SK-N-SH (cell line): Measurements from ENCODE around the gene CD96. TPM values are rescaled to one million over a fixed set of nuclear protein-coding genes. Genes with fewer than 3 reads are reported as not detected.

Experiments
- EP300 ChIP-seq, 2 experiments: IDR thresholded peaks; 2 replicates each; pipeline versions ENCODE4 v1.4.0 to v1.6.1; 2012; ENCODE audit warnings: borderline replicate concordance in 1 of 2, low read depth in 1 of 2, low read length in 1 of 2
- FOXM1 ChIP-seq: IDR thresholded peaks from 2 replicates; pipeline ENCODE4 v1.4.0; 2012; ENCODE audit warnings: low read depth, mild to moderate bottlenecking
- GATA2 ChIP-seq: sonication (generic); formaldehyde crosslinking; IDR thresholded peaks from 2 replicates; pipeline ENCODE4 v1.5.0; 2020; ENCODE audit warnings: mild to moderate bottlenecking, missing genetic modification reagents
- JUND ChIP-seq: IDR thresholded peaks from 2 replicates; pipeline ENCODE4 v1.4.0; 2012
- MXI1 ChIP-seq: IDR thresholded peaks from 2 replicates; pipeline ENCODE4 v1.6.1; 2012; ENCODE audit warnings: mild to moderate bottlenecking, low read depth, low read length, improper control_type of control experiment
- RXRA ChIP-seq: IDR thresholded peaks from 2 replicates; pipeline ENCODE4 v1.4.0; 2012; ENCODE audit warnings: low read depth, mild to moderate bottlenecking, borderline replicate concordance
- SMC3 ChIP-seq: IDR thresholded peaks from 2 replicates; pipeline ENCODE4 v1.6.1; 2012; ENCODE audit warnings: low read depth, low read length, improper control_type of control experiment
- TAF1 ChIP-seq: IDR thresholded peaks from 2 replicates; pipeline ENCODE4 v1.6.1; 2012; ENCODE audit warnings: low read depth, mild to moderate bottlenecking, low read length, moderate library complexity, borderline replicate concordance
- YY1 ChIP-seq: IDR thresholded peaks from 2 replicates; pipeline ENCODE4 v1.4.0; 2012; ENCODE audit warnings: low read depth, mild to moderate bottlenecking
- polyA plus RNA-seq, 3 experiments: library from polyadenylated mRNA; depleted of rRNA; stranded (reverse); fragments of >200 nt; gene quantifications; 2 replicates each; pipeline ENCODE4 v1.2.3, GENCODE V29; 2012
- TF ChIP-seq, protein P1 (sequence below): fragments of 150-350 bp; IDR thresholded peaks from 2 replicates; pipeline ENCODE4 v1.6.1; 2016; ENCODE audit warnings: mild to moderate bottlenecking, low read depth, low read length
- TF ChIP-seq, protein P2 (sequence below): IDR thresholded peaks from 2 replicates; pipeline ENCODE4 v1.4.0; 2012; ENCODE audit warnings: low read depth, borderline replicate concordance
- TF ChIP-seq, protein P3 (sequence below): IDR thresholded peaks from 2 replicates; pipeline ENCODE4; 2012
- TF ChIP-seq, protein P4 (sequence below): IDR thresholded peaks from 2 replicates; pipeline ENCODE4 v1.4.0; 2012; ENCODE audit warnings: low read depth, borderline replicate concordance
- TF ChIP-seq, protein P5 (sequence below): fragments of 200-600 bp; sonication (generic); IDR thresholded peaks from 2 replicates; pipeline ENCODE4 v1.6.1; 2017; ENCODE audit warnings: antibody characterized with exemption, mild to moderate bottlenecking, moderate library complexity
- TF ChIP-seq, protein P6 (sequence below): IDR thresholded peaks from 2 replicates; pipeline ENCODE4 v1.6.1; 2012; ENCODE audit warnings: mild to moderate bottlenecking, low read depth, low read length, moderate library complexity

Gene CD96
- polyA plus RNA-seq, 1 of the 3 experiments (the other 2 are of a cell fraction), result 0.02 TPM

DNA sequence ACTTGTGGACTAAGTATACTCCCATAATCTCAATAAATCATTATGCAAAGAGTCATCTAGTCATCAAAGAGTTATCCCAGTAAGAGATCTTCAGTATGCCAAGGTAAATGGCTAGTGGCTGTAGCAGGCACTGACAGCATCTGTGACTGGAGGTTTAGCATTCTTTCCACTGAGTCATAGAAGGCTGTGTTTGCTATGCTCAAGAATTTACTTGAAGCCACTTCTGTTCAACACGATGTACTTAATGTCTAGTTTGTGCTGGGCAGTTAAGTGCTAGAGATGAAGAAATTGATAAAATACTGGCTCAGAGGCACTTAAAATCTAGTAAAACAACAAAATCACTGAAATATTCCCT, 40.1 kb downstream of the CD96 start (continued):
- TF ChIP-seq, protein P1, sequence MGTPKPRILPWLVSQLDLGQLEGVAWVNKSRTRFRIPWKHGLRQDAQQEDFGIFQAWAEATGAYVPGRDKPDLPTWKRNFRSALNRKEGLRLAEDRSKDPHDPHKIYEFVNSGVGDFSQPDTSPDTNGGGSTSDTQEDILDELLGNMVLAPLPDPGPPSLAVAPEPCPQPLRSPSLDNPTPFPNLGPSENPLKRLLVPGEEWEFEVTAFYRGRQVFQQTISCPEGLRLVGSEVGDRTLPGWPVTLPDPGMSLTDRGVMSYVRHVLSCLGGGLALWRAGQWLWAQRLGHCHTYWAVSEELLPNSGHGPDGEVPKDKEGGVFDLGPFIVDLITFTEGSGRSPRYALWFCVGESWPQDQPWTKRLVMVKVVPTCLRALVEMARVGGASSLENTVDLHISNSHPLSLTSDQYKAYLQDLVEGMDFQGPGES, result no peak
- TF ChIP-seq MXI1 (no peak), EP300 (IDR thresholded peaks at IDR 0.05; ENCODE audit: borderline replicate concordance in 1 of 2, low read depth in 1 of 2, low read length in 1 of 2) (peak; percentile 29 to 95; a peak in 3 of 4 replicates), GATA2 (CRISPR knock-in tag) (no peak), RXRA (peak; percentile 26; the same call in 1 of the 2 replicates), YY1 (no peak), SMC3 (no peak), TAF1 (peak; percentile 27; the same call in 1 of the 2 replicates), FOXM1 (peak; percentile 83), JUND (peak; percentile 94)
- TF ChIP-seq, protein P2, sequence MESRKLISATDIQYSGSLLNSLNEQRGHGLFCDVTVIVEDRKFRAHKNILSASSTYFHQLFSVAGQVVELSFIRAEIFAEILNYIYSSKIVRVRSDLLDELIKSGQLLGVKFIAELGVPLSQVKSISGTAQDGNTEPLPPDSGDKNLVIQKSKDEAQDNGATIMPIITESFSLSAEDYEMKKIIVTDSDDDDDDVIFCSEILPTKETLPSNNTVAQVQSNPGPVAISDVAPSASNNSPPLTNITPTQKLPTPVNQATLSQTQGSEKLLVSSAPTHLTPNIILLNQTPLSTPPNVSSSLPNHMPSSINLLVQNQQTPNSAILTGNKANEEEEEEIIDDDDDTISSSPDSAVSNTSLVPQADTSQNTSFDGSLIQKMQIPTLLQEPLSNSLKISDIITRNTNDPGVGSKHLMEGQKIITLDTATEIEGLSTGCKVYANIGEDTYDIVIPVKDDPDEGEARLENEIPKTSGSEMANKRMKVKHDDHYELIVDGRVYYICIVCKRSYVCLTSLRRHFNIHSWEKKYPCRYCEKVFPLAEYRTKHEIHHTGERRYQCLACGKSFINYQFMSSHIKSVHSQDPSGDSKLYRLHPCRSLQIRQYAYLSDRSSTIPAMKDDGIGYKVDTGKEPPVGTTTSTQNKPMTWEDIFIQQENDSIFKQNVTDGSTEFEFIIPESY, result peak; percentile 25; the same call in 1 of the 2 replicates
- TF ChIP-seq, protein P3, sequence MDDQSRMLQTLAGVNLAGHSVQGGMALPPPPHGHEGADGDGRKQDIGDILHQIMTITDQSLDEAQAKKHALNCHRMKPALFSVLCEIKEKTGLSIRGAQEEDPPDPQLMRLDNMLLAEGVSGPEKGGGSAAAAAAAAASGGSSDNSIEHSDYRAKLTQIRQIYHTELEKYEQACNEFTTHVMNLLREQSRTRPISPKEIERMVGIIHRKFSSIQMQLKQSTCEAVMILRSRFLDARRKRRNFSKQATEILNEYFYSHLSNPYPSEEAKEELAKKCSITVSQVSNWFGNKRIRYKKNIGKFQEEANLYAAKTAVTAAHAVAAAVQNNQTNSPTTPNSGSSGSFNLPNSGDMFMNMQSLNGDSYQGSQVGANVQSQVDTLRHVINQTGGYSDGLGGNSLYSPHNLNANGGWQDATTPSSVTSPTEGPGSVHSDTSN, result peak; percentile 92
- TF ChIP-seq, protein P4, sequence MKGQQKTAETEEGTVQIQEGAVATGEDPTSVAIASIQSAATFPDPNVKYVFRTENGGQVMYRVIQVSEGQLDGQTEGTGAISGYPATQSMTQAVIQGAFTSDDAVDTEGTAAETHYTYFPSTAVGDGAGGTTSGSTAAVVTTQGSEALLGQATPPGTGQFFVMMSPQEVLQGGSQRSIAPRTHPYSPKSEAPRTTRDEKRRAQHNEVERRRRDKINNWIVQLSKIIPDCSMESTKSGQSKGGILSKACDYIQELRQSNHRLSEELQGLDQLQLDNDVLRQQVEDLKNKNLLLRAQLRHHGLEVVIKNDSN, result no peak
- TF ChIP-seq, protein P5, sequence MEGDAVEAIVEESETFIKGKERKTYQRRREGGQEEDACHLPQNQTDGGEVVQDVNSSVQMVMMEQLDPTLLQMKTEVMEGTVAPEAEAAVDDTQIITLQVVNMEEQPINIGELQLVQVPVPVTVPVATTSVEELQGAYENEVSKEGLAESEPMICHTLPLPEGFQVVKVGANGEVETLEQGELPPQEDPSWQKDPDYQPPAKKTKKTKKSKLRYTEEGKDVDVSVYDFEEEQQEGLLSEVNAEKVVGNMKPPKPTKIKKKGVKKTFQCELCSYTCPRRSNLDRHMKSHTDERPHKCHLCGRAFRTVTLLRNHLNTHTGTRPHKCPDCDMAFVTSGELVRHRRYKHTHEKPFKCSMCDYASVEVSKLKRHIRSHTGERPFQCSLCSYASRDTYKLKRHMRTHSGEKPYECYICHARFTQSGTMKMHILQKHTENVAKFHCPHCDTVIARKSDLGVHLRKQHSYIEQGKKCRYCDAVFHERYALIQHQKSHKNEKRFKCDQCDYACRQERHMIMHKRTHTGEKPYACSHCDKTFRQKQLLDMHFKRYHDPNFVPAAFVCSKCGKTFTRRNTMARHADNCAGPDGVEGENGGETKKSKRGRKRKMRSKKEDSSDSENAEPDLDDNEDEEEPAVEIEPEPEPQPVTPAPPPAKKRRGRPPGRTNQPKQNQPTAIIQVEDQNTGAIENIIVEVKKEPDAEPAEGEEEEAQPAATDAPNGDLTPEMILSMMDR, result no peak
- TF ChIP-seq, protein P6, sequence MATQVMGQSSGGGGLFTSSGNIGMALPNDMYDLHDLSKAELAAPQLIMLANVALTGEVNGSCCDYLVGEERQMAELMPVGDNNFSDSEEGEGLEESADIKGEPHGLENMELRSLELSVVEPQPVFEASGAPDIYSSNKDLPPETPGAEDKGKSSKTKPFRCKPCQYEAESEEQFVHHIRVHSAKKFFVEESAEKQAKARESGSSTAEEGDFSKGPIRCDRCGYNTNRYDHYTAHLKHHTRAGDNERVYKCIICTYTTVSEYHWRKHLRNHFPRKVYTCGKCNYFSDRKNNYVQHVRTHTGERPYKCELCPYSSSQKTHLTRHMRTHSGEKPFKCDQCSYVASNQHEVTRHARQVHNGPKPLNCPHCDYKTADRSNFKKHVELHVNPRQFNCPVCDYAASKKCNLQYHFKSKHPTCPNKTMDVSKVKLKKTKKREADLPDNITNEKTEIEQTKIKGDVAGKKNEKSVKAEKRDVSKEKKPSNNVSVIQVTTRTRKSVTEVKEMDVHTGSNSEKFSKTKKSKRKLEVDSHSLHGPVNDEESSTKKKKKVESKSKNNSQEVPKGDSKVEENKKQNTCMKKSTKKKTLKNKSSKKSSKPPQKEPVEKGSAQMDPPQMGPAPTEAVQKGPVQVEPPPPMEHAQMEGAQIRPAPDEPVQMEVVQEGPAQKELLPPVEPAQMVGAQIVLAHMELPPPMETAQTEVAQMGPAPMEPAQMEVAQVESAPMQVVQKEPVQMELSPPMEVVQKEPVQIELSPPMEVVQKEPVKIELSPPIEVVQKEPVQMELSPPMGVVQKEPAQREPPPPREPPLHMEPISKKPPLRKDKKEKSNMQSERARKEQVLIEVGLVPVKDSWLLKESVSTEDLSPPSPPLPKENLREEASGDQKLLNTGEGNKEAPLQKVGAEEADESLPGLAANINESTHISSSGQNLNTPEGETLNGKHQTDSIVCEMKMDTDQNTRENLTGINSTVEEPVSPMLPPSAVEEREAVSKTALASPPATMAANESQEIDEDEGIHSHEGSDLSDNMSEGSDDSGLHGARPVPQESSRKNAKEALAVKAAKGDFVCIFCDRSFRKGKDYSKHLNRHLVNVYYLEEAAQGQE, result 0 out of 2 replicates have a peak, but pooled peaks have one; percentile 20
